ENCODE measurements around the gene SSU72. TPM values are rescaled to one million over a fixed set of nuclear protein-coding genes. Genes with fewer than 3 reads are reported as not detected.
"Not testable (repeated sequence)": the region's sequence is repeated elsewhere in the genome, so short reads cannot be mapped to it uniquely, and the experiment has no call there.

SSU72 gene
- total RNA-seq, 1 donor from 2014 or later = 118 TPM

DNA sequence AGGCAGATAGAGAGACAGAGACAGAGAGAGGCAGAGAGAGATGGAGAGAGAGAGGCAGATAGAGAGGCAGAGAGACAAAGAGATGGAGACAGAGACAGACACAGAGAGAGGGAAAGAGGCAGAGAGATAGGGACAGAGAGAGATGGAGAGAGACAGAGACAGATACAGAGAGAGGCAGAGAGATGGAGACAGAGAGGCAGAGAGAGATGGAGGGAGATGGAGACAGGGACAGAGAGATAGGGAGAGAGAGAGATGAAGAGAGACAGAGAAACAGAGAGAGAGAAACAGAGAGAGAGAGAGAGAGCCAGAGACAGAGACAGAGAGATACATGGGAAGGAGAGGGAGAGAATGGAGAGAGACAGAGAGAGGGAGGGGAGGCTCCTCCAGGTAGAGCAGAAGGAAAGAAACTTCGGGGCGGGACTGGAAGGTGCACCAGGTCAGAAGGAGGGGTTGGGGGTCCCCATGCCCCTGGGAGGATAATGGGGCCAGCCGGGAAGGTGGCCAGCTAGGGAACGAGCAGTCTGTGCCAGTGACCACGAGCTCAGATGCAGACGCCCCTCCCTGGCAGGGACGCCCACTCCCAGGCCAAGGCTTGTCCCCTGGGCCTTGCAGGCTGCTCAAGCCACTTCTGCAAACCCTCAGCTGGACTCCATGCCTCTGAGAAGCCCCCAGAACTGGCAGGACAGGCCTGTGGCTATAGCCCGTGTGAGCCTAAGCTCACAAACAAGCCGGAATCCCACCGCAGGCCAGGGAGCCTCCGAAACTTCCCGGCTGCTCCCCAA lies 22.0 kb upstream of the SSU72 start:
- POLR2A ChIA-PET = interaction anchor here (0.6 kb wide), 2 partner anchors 183 to 215 kb away, joined by 4 to 6 read pairs; no protein-coding TSS in a partner anchor
- H3K27ac Mint-ChIP-seq = no peak overlapping the region
- H3K4me3 Mint-ChIP-seq = no peak overlapping the region
- peaks cover 6% of the 10 kb centered on the region for H3K27me3 Mint-ChIP-seq
- H3K36me3 Mint-ChIP-seq (ENCODE audit: low read depth) = no peaks in the 10 kb centered on the region
- ATAC-seq (ENCODE audit: low read depth) = no peak
- intact Hi-C loops (cut with micrococcal nuclease) = no loop called here
- no peaks in the 10 kb centered on the region for H3K9me3 Mint-ChIP-seq
- H3K4me1 Mint-ChIP-seq = peaks cover 9% of the 10 kb centered on the region
- DNase-seq = no peak
- CTCF ChIA-PET = no interaction called here
- TF ChIP-seq, protein P1, sequence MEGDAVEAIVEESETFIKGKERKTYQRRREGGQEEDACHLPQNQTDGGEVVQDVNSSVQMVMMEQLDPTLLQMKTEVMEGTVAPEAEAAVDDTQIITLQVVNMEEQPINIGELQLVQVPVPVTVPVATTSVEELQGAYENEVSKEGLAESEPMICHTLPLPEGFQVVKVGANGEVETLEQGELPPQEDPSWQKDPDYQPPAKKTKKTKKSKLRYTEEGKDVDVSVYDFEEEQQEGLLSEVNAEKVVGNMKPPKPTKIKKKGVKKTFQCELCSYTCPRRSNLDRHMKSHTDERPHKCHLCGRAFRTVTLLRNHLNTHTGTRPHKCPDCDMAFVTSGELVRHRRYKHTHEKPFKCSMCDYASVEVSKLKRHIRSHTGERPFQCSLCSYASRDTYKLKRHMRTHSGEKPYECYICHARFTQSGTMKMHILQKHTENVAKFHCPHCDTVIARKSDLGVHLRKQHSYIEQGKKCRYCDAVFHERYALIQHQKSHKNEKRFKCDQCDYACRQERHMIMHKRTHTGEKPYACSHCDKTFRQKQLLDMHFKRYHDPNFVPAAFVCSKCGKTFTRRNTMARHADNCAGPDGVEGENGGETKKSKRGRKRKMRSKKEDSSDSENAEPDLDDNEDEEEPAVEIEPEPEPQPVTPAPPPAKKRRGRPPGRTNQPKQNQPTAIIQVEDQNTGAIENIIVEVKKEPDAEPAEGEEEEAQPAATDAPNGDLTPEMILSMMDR (IDR thresholded peaks at IDR 0.05) = no peak

DNA sequence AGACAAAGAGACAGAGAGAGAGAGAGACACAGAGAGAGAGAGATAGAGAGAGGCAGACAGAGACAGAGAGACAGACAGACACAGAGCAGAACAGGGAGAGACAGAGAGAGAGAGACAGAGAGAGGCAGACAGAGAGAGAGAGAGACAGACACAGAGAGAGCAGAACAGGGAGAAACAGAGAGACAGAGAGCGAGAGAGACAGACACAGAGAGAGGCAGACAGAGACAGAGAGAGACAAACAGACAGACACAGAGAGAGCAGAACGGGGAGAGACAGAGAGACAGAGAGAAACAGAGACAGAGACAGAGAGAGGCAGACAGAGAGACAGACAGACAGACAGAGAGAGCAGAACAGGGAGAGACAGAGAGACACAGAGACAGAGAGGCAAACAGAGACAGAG lies 20.7 kb upstream of the SSU72 start:
- H3K27ac Mint-ChIP-seq; H3K4me1 Mint-ChIP-seq; intact Hi-C loops (cut with micrococcal nuclease); CTCF ChIA-PET; H3K4me3 Mint-ChIP-seq; H3K36me3 Mint-ChIP-seq (ENCODE audit: low read depth); POLR2A ChIA-PET; ATAC-seq (ENCODE audit: low read depth); H3K9me3 Mint-ChIP-seq; DNase-seq; H3K27me3 Mint-ChIP-seq: not testable (repeated sequence)

DNA sequence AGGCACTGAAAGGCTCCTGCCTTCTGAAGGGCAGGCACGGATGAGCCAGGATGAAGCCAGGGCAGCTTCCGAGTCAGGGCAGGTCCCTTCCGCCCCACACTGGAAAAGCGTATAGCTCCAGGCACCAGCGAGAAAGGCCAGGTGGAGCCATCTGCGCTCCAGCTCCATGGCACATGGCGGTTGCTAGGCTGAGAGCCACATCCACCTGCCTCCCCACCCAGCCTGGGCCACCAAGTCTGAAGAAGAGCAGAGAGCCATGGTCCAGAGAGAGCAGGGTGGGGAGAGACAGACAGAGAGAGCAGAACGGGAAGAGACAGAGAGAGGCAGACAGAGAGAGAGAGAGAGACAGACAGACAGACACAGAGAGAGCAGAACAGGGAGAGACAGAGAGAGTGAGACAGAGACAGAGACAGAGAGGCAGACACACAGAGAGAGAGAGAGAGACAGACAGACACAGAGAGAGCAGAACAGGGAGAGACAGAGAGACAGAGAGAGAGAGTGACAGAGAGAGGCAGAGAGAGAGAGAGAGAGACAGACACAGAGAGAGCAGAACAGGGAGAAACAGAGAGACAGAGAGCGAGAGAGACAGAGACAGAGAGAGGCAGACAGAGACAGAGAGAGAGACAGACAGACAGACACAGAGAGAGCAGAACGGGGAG lies 20.1 kb upstream of the SSU72 start:
- TF ChIP-seq, protein P1 (IDR thresholded peaks at IDR 0.05) = no peak
- Mint-ChIP-seq H3K4me3 (no peak overlapping the region), H3K9me3 (no peaks in the 10 kb centered on the region), H3K4me1 (peaks cover 9% of the 10 kb centered on the region), H3K27ac (no peak overlapping the region), H3K36me3 (ENCODE audit: low read depth) (no peaks in the 10 kb centered on the region), H3K27me3 (peaks cover 8% of the 10 kb centered on the region)
- DNase-seq (no peak), ATAC-seq (ENCODE audit: low read depth) (no peak)
- intact Hi-C loops (cut with micrococcal nuclease) = no loop called here
- CTCF ChIA-PET = no interaction called here
- POLR2A ChIA-PET = no interaction called here

DNA sequence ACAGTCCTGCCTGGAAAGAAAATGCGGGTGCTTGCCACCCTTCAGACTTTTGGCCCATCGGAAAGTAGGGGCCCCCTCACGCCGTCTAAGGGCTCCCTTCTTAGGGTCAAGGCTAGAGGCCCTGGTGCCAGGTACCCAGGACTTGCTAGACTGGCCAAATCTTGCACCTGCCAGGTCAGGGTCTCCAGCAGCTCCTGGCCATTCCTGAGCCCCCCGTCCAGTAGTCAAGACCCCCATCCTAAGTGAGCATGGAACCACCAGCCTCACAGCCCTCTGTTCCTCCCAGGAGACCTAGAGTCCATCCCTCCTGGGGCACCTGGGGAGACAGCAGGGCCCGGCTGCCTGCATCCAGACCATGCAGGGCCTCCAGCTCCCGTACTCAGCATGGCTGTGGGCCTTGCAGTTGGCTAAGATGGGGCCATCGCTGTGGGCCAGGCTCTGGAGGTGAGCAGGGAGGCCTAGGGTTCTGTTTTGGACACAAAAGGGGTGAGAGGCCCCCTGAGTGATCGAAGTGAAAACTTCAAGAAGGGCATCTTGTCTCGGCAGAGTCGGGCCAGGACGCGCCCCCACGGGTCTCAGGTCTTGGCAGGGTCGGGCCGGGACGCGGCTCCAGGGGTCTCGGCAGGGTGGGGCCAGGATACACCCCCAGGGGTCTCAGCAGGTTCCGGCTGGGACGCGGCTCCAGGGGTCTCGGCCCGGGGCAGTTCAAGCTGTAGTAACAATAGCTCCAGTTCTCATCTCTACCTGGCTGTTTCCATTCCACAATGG lies 19.4 kb upstream of the SSU72 start:
- peaks cover 8% of the 10 kb centered on the region for H3K4me1 Mint-ChIP-seq
- H3K36me3 Mint-ChIP-seq (ENCODE audit: low read depth) = no peaks in the 10 kb centered on the region
- H3K27me3 Mint-ChIP-seq = peaks cover 7% of the 10 kb centered on the region
- no peak overlapping the region for H3K27ac Mint-ChIP-seq
- TF ChIP-seq, protein P1 (IDR thresholded peaks at IDR 0.05) = no peak
- DNase-seq (no peak), ATAC-seq (ENCODE audit: low read depth) (no peak)
- no peak overlapping the region for H3K4me3 Mint-ChIP-seq
- H3K9me3 Mint-ChIP-seq = no peaks in the 10 kb centered on the region
- intact Hi-C loops (cut with micrococcal nuclease) = no loop called here
- CTCF ChIA-PET = no interaction called here
- POLR2A ChIA-PET = no interaction called here

DNA sequence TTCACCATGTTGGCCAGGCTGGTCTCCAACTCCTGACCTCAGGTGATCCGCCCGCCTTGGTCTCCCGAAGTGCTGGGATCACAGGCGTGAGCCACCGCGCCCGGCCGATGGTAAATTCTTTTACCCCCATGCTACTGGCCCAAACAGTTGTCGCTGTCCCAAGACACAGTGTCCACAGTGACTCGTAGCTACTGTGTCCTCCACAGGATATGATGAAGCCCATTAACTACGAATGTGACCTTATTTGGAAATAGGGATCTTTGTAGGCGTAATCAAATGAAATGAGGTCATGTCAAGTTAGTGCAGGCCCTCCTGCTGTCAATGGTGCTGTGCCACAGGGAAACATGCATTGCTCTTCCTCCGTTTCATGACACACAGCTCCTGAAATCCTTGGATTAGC lies 16.8 kb upstream of the SSU72 start:
- POLR2A ChIA-PET = interaction anchor here (0.5 kb wide), 1 partner anchor 304 kb away, joined by 3 read pairs; no protein-coding TSS in a partner anchor
- ATAC-seq (ENCODE audit: low read depth) = no peak
- H3K4me3 Mint-ChIP-seq = no peak overlapping the region
- H3K4me1 Mint-ChIP-seq = no peaks in the 10 kb centered on the region
- intact Hi-C loops (cut with micrococcal nuclease) = no loop called here
- peaks cover 8% of the 10 kb centered on the region for H3K27me3 Mint-ChIP-seq
- DNase-seq = no peak
- CTCF ChIA-PET = no interaction called here
- no peak overlapping the region for H3K27ac Mint-ChIP-seq
- TF ChIP-seq, protein P1 (IDR thresholded peaks at IDR 0.05) = no peak
- no peaks in the 10 kb centered on the region for H3K9me3 Mint-ChIP-seq
- no peaks in the 10 kb centered on the region for H3K36me3 Mint-ChIP-seq (ENCODE audit: low read depth)
